Breast epithelium (tissue), 3 donors: ENCODE results near the gene SLC27A1.

Source experiments
- POLR2A ChIP-seq: fragments of 450-650 bp; IDR thresholded peaks from one replicate; pipeline ENCODE4 v1.6.1; 2016; ENCODE audit warnings: antibody characterized with exemption, mild to moderate bottlenecking, moderate library complexity
- POLR2AphosphoS5 ChIP-seq, 3 donors: sonication (generic); formaldehyde crosslinking; IDR thresholded peaks; one replicate each; pipeline ENCODE4 v1.6.1; 2017; ENCODE audit warnings: antibody characterized with exemption in 3 of 3
- TF ChIP-seq, protein P1 (sequence below), 3 donors: fragments of 450-650 bp; IDR thresholded peaks; one replicate each; pipeline ENCODE4 v1.5.1; 2016 to 2017; ENCODE audit warnings: antibody characterized with exemption in 3 of 3, mild to moderate bottlenecking in 3 of 3, moderate library complexity in 3 of 3

DNA sequence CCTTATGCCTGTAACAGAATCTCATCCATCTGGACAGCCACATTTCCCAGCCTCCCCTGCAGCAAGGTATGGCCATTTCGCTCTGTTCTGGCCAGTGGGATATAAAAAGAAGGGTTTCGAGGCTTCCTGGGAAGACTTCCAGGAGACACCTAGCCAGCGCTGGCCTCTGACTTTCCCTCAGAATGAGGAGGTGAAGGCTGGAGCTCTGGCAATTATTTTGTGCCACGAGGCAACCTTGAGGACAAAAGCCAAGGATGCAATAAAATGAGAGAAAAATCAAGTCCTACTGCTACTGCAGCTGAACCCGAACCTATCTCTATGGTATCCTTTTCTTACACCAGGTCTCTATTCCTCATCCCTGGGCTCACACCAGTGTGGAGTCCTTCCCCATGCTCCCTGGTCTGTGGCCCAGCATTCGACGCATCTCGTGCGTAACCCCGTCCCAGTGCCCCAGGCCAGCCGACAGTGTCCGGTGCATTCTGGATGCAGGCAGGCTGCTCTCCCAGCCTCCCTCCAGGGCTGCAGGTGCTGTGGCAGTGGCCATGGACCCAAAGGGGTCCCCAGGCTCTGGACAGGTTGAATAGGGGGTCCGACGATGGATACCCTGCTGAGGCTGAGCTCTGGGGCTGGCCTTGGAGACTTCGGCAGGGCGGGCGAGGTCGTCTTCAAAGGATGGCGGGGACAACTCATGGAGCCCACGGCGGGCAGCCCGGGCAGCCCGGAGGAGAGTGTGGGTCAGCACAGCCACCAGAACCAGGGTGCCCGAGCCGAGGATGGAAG is 34.0 kb upstream of the SLC27A1 start:
- TF ChIP-seq POLR2AphosphoS5 (IDR thresholded peaks at IDR 0.05) (no peak), POLR2A (no peak)
- TF ChIP-seq, protein P1, sequence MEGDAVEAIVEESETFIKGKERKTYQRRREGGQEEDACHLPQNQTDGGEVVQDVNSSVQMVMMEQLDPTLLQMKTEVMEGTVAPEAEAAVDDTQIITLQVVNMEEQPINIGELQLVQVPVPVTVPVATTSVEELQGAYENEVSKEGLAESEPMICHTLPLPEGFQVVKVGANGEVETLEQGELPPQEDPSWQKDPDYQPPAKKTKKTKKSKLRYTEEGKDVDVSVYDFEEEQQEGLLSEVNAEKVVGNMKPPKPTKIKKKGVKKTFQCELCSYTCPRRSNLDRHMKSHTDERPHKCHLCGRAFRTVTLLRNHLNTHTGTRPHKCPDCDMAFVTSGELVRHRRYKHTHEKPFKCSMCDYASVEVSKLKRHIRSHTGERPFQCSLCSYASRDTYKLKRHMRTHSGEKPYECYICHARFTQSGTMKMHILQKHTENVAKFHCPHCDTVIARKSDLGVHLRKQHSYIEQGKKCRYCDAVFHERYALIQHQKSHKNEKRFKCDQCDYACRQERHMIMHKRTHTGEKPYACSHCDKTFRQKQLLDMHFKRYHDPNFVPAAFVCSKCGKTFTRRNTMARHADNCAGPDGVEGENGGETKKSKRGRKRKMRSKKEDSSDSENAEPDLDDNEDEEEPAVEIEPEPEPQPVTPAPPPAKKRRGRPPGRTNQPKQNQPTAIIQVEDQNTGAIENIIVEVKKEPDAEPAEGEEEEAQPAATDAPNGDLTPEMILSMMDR (IDR thresholded peaks at IDR 0.05) = no peak
